HG03025 (cell line): ENCODE data around the gene STAM.

Source experiments
- ATAC-seq: cut with Tn5 transposase; IDR thresholded peaks from one replicate; pipeline ENCODE4 v1.9.1; 2021; ENCODE audit warnings: mild to moderate bottlenecking, moderate library complexity; ENCODE audit not compliant: unreplicated experiment, low FRiP score

STAM gene

DNA sequence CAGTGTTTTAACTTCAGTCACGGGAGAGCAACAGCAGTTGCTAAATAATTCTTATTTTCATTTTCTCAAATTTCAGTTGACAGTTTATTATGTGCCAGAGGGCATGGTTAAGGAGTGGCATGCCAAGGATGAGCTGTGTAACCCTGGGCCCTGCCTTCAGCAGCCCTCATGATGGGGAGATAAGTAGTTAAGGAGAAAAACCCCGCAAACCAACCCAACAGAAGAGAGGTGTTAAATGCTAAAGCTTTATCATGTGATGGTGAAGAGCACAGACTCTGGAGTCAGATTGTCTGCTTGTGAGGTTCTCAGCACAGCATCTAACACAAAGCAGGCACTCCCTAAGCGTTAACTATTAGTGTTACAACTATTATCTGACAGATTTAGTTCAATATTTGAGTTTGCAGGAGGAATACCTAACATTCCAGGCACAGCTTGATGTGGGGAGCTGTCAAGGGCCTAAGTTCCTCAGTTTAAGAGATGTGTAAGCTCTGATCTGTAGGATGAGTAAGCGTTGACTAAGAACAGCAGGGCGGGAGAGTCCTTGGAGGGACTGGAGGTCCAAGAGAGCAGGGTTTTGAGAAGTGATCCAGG lies 29.6 kb downstream of the STAM start:
- ATAC-seq: no peak

DNA sequence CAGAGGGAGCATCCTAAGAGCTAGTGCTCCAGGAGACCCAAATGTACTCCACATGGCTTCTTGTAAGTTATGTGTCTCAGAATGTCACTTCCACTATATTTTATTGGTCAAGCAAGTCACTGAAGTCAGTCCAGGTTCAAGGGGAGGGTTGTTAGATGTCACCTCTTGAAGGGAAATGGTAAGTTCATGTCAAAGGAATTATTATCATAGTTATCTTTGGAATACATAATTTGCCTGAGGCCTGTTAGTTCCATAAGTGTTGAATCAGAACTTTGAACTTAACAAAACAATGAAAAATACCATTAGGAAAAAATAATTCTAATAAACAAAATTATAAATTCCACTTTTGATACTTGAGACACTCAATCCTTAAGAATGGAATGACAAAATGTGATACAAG lies 30.6 kb downstream of the STAM start:
- ATAC-seq: no peak

DNA sequence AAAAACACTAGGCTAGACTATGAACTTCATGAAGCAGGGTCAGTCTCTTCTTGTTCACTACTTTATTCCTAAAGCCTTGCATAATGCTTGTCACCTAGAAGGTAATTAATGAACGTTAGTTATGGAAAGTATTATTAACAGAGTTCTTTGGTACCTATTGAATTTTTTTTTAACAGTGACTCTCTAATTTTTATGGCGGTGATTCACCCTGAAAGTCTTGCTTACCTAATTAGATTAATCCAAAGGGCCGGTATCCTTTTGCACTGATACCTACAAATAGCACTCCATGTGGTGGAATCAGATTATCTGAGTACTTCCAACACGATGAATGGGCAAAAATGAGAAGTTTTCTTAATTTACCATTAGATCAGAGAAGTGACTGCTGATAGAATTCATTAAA lies 31.7 kb downstream of the STAM start:
- no peak for ATAC-seq

DNA sequence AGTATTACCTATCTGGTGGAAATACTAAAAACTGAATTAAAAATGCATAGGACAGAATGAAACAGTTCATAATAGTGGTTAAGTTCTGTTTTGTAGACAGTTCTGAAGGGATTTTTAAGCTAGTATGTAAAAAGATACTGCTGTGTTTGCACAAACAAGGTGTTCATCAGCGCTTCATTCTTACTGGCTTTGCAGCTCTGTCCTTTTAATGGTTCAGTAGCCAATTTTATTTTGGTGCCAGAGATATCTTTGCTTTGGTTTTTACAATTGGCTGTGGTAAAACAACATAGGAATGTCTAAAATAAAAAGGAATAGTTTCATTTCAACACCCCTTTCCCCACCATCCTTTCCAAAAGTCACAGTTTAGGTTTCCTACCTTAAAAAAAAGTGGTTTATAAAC lies 33.0 kb downstream of the STAM start:
- ATAC-seq: no peak

DNA sequence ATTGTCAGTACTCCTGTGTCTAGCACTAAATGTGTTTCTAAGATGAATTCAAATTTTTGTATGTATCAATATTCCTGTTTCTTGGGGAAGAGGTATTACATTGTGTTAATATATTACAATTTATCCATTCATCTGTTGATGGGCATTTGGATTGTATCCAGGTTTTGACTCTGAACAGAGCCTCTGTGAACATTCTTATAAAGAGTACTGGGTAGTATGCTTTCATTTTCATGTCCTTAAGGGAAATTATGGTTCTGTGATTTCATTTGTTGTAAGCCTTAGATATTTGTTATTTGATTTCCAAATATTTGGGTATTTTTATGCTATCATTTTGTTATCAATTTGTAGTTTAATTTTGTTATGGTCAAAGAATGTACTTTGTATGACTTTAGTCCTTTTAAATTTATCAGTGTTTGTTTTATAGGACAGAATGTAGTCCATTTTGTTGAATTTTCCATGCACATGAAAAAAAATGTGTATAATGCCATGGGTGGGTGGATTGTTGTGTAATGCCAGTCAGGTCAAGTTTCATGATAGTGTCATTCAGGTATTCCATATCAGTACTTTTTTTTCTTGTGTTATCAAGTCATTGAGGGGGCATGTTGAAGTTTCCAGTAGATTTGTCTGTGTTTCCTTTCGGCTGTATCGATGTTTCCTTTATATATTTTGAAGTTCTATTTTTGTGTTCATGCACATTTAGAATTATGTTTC lies 38.4 kb downstream of the STAM start:
- no peak for ATAC-seq

DNA sequence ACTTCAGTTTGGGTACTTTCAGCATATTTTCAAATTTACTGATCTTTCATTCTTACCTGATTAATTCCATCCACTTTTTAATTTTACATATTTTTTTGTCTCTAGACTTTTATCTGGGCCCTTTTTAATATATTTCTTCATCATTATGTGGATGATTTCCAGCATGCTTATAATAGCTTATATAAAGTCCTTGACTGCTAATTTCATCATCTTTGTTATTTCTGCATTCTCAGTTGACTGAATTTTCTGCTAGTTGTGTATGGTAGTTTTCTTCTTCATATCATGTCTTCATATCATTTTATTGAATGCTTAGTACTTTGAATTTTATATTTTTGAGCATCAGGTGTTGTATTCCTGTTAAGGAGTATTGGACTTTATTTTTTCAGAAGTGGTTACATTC lies 39.6 kb downstream of the STAM start:
- no peak for ATAC-seq

DNA sequence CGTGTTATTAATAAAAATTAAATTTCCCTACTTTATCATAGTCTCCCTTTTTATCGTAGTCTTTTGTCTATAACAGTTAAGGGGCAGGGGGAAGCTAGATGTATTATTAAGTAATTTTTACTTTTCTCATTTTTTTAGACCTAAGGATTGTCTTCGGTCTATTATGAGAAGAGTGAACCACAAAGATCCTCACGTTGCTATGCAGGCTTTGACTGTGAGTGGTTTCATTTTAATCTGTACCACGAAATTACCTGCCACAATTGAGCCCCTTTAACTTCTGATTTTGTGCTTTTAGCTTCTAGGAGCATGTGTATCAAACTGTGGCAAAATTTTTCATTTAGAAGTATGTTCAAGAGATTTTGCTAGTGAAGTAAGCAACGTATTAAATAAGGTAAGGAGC lies 40.6 kb downstream of the STAM start:
- ATAC-seq: peak; percentile 69

DNA sequence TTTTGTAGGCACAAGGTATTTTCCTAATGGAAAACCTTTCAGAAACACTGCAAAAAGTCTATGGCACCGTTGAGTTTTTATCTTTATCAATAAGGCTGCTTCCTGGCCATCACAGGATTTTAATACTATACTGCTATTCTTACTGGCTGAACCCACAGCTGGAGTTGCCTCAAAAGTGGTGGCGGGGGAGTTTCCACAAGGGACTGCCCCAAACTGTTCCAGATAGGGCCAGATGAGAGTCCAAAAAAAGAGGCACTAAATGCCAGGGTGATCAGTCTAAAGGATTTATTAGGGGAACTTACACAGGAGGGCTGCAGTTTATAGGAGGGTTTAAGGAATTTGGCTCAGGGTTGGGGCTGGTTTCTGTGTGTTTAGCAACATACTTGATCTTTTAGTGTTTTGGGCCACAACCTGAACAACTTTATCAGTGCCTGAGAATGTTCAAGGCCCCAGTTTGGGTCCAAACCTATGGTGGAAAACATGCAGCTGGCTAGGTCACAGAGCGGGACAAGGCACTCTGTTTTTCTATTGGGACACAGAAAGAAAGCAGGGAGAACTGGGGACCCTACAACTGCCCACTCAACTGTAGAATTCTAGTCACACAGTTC lies 41.4 kb downstream of the STAM start:
- ATAC-seq: no peak

DNA sequence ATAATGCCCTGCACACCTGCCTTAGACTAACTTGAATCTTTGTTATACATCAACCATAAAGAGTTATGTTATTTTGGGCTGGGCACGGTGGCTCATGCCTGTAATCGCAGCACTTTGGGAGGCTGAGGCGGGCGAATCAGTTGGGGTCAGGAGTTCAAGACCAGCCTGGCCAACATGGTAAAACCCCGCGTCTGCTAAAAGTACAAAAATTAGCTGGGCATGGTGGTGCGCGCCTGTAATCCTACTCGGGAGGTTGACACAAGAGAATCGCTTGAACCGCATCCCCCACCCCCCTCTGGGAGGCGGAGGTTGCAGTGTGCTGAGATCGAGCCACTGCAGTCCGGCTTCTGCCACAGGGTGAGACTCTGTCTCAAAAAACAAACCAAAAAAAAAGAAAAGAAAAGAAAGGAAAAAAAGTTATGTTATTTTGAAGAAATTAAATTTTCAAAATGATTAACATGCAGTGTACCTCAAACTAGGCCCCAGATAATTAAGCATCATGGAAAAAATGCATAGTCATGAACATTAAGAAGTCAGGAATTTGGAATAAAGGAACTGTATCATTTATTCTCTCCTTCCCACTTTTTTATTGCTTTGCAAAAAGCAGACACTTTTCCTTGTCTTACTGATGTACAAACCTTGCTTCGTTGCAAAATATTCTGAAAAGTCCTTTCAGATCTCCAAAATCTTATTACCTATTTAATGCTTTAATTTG lies 43.3 kb downstream of the STAM start:
- ATAC-seq: no peak

DNA sequence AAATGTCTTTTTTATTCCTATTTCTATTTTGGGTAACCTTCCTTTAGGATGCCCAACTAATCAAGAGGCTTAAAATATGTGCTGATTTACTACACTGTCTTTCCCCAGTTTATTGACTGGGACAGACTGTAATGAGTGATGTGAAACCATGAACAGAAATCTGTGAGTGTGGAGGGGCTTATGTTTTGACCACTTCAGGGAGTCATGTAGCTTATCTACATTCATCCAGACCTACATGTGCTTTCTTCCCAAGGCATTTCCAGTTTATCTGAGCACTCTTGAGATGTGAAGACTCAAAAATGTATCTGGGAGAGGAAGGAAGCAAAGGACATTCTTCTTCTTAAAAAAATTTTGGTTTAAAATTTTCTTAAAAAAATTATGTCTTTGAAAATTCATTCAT lies 45.2 kb downstream of the STAM start:
- no peak for ATAC-seq

DNA sequence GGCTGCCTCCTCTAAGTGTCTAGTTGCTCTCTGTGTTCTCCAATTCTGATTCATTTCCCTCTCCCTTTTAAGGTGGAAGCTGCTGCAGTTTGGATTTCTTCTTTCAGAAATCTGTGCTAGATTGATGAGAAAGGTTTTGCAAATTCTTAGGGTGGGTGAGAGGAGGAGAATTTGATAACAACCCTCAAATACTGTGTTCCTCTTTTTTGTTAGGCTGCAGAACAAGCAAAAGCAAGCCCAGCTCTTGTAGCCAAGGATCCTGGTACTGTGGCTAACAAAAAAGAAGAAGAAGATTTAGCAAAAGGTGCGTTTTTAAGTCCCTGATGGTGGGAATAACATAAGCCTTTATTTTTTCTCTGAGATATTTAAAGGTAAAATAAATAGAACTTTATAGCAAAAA lies 49.1 kb downstream of the STAM start:
- no peak for ATAC-seq

DNA sequence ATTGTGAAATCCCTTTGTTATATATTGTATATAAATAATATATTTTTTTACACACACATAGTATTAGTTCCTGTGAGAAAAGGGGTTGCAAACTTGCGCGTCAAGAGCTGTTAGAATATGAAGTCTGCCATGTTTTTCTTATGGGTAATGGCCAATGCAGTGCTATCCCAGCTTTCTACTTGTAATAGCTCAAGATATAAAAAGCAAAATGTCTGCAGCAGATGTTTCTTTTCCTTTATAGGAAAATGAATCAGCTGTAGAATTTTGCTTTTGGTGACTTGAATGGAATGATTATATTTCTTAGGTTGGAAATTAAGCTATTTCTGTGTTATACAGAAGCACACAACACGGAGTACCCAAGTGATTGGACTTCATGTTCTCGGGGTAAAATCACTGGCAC lies 54.7 kb downstream of the STAM start:
- ATAC-seq: no peak

DNA sequence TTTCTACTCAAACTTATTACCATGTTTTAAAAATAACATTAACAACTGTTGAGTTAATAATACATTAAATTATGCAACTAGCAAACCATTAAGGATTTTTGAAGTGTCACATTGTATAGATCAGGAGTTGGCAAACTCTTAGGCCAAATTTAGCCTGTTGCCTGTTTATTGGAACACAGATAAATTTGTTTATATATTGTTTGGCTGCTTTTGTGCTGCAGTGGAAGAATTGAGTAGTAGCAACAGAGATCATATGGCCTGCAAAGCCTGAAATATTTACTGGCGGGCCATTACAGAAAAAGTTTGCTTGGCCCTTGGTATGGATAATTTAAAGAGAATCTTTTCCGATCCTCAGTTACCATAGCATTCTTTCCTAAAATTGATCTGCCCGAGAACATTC lies 57.4 kb downstream of the STAM start:
- no peak for ATAC-seq

DNA sequence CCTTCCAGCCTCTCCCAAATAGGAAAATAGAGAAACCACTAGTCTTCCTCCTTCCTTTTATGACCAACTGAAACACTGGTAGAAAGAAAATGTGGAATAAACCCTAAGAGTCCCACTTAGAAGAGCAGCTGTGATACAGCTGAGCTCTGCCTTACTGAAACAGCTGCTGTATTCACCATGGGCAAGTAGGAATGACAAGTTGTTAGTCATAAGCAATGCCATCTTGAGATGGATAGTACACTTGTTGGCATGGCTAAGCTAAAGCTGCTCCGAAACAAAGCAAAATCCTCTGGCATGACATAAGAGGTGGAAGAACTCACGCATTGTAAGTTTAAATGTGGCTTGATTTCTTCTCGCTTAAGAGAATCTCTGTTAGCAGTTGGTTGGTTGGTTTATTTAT lies 59.8 kb downstream of the STAM start:
- no peak for ATAC-seq

DNA sequence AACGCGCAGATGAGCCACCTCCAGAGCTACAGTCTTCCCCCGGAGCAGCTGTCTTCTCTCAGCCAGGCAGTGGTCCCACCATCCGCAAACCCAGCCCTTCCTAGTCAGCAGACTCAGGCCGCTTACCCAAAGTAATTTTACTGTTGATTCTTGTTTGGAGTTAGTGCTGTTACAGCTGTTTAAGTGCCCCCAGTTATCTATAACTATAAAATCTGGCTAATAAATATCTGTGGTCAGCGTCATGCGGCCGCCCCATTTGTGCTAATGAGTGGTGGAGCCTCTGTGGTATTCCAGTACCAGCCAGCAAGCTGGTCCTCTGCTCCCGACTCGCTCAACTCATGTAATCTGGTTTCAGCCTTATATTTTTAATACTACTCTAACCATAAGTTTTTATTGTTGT lies 64.9 kb downstream of the STAM start:
- no peak for ATAC-seq

DNA sequence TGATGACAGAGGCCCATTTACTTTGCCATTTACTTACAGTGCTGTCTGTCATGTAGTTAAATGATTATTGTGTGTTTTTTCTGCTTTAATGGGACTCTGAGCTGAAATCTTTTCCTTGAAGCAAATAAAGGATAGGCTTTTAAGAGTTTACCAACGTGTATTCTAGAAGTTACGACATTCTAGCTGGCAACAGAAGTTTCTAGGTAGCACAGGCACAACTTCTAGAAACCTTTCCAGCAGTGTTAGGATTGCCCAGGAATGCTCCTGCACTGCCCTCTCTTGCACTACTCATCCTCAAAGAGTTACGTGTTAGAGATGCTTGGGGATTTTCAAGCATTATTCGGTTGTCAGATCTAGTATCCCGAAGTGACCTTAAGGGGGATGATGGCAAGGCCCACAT lies 65.5 kb downstream of the STAM start:
- ATAC-seq: no peak

DNA sequence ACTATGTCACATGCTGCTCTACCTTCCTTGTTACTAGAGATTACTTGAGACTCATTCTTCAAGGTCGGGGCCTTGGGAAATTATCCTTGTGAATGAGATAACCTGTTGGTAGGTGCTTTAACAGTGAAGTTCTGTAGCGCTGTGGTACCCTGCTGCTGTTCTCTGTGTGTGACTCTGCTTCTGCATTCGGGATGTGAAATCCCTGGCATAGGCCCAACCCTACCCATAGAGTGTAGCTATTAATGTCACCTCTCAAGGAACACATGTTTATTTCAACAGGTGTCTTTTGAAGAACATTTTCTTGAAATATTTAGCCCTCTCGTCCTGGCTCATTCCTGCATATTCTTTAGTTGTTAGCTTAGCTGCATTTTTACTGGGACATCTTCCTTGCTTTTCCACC lies 66.2 kb downstream of the STAM start:
- no peak for ATAC-seq

DNA sequence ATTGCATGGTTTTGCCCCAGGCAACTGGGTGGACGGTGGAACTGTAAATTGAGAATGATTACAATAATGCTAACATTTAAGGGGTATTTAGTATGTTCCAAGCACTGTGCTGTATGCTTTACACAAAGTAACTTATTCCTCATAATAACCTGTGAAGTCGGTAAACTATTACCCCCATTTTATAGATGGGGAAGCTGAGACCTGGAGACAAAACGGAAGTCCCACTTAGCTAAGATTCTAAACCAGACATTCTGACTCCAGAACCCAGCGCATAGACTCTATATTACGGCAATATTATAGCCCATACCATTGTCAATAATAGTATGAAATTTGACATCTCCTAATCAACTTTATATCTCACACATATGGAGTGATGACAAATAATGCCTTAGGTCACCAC lies 68.1 kb downstream of the STAM start:
- ATAC-seq: no peak

DNA sequence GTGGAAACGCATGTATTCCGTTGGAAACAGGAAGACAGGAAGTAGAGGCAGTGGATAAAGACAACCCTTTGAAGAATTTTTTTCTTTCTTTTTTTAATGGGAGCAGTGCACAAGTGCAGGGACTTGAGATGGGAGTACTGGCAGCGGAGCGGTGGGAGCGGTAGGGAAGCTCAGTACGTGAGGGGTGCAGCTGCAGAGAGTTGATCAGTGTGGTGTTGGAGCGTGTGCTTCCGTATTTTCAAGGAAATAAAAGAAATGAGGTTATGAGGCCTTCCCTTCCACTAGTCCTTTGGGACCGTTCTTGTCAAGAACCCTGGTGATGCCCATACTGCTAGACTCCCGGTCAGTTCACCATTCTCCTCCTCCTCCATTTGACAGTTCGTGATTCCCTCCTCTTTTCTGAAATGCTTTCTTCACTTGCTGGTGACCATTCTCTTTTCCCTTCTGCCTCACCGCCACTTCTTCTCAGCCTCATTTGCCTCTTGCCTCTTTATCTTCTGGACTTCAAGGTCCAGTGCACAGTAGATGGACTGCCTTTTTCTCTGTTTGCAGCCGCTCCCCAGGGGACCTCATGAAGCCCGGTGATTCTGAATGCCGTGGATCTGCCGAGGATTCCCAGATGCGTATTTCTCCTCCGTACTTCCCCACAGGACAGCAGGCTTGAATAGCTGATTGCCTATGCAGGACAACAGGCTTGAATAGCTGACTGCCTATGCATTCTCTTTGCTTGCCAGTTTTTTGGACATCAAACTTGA lies 68.9 kb downstream of the STAM start:
- no peak for ATAC-seq

DNA sequence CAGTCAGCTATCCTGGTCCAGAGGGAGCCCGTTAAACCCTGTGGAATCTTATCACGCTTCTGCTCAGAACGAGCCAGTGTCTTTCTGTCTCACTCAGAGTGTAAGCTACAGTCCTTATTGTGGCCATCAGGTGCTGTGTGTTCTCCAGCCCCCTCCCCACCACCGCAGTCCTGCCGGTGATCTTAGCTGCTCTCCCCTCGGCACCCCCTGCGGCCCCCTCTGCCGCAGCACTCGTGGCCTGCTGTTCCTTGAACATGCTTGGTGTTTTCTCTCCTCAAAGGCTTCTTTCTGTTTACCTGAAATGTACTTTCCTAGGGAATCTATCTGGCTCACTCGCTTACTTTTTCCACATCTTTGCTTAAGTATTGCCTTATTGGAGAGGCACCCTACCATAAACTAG lies 69.8 kb downstream of the STAM start:
- no peak for ATAC-seq

DNA sequence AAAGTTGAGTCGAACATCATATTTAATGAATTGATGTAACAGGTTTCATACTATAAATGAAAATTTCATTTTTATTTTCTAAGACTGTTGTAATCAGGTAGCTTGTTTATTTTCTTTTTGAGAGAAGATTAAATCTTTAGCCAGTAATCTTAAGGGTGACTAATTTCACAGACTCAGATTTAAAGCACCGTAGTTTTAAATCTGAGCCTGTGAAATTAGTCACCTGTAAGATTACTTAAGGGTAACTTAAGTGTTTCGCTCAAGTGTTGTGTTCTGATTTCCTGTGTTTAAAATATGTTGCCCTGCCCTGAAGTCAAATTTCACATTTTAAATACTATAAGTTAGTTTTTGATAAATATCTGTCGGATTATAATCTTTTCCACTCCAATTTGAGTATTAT lies 72.2 kb downstream of the STAM start:
- ATAC-seq: no peak
